GM18909 (cell line): ENCODE results near the gene OSBP2.

Experiments used
- ATAC-seq: cut with Tn5 transposase; IDR thresholded peaks from one replicate; pipeline ENCODE4 v1.9.1; 2021; ENCODE audit warnings: mild to moderate bottlenecking; ENCODE audit not compliant: unreplicated experiment, poor library complexity

Gene OSBP2

DNA sequence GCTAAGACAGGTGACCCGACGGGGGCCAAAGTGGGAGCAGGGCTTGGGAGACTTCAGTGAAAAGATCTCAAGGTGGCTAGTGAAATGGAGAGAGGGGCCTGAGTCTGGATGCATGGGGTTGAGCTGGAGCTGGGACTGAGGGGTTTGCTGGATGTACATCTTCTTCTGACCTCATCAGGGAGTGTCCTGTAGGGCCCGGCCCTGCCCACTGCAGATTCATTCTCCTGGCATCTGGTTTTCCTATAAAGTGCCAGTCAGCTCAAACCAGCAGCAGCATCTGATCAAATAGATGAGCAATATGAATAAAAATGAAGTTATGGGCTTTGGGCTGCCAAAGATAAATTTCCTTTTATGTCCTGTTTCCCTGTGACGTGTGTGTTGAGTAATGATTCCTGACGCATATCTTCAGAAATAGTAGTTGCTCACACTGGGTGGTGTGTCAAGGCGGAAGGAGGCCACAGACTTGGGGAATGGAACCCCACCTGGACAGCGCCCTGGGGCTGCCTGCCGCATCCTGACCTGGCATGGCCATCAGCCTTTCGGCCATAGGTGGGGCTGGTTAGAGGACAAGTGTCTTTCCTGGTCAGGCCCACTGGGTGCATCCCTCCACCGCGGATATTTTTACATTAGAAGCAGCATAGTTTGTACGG, 135.4 kb downstream of the OSBP2 start:
- ATAC-seq = no peak

DNA sequence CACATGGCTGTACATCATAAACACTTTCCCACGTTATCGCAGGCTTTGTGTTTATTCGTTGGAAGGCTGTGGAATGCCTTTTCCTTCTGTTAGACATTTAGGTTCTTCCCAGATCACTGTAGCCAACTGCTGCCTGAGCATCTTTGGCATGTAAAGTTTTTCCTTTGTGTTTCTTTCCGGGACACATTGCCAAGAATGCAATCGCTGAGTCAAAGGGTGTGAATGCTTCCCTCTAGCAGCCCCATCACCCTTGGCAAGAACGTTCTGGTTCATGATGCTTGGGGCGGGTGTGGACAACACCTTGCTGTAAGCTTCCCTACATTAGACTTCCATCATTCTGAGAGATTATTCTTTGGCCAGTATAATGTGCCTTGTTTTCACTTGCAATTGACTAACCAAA, 136.2 kb downstream of the OSBP2 start:
- ATAC-seq = no peak

DNA sequence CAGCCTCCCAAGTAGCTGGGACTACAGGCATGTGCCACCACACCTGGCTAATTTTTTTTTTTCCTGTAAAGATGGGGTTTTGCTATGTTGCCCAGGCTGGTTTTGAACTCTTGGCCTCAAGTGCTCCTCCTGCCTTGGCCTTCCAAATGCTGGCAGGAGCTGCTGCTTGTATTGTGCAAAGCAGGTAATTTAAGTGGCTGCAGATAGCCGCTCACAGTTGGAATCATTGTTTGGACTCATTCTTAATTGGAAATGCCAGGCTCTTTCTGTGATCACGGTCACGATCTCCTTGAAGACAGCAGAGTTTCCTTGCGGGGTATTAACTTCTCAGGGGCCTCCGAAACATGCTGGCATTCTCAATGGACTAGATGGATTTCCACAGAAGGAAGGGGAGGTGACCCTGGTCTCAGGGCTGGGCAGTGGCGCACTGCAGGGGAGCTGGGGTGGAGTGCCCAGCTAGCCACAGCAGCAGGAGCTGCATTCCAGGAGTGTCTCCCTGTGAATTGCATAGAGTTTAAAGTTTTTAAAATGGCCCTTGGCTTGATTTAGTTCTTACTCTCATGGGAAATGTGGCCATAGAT, 137.8 kb downstream of the OSBP2 start:
- no peak for ATAC-seq

DNA sequence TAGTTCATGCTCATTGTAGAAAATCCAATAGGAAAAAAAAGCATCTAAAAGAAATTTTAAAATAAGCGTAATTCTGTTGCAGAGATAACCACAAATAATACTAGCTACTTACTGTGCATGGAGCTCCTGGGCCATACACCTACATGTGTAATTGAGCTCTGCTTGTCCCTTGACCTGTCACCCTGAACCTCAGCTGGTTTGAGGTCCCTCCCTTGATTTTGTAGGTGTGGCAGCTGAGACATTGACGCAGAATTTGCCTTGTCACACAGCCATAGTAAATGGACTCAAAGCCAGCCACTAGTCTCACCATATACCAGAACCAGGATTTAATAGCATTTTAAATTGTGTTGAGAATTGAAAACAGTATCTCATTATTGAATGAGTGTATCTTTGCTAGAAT, 138.6 kb downstream of the OSBP2 start:
- no peak for ATAC-seq

DNA sequence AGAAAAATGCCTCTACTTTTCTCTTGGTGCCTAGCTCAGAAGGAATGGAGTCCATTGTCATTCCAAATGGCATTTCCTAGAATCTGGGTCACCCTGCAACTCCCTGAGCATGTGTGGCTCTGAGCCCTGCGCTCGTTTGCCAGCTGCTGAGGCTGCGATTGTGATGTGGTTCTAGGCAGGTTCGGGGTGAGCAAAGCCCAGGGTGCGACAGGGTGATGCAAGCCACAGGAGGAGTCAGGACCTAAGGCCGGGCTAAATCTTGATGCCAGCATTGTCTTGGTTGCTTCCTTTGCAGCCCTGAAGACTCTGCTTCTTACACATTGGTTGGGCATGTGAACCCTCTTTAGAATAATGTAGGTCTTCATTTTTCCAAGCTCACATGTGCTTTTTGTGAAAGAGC, 142.9 kb downstream of the OSBP2 start:
- ATAC-seq = no peak

DNA sequence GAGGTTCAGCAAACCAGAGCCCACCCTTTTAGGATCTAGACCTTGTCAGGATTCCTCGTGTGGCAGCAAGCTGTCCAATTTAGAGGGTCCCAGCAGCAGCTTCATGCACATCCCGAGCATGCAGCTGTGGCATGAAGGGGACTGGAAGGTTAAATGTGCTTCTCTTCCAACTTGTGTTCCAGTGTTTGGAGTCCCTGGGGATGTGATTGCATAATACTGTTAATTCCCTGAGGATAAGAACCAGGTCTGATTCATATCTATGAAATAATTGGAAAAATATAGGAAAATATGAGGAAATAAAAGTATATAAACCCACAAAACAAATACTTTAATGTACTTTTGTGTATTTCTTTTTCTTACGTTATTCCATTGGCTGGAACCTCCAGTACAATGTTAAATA, 143.4 kb downstream of the OSBP2 start:
- ATAC-seq = no peak

DNA sequence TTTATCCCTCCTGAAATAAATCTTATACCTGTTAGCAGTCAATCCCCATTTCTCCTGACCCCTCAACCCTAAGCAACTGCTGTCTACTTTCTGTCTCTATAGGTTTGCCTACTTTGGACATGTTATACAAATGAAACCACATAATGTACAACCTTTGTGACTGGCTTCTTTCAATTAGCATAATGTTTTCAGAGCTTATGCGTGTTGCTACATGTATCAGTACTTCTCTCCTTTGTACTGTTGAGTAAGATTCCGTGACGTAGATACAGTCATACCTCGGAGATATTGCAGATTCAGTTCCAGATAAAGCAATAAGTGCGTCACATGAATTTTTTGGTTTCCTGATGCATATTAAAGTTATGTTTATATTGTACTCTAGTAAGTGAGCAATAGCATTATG, 146.6 kb downstream of the OSBP2 start:
- no peak for ATAC-seq

DNA sequence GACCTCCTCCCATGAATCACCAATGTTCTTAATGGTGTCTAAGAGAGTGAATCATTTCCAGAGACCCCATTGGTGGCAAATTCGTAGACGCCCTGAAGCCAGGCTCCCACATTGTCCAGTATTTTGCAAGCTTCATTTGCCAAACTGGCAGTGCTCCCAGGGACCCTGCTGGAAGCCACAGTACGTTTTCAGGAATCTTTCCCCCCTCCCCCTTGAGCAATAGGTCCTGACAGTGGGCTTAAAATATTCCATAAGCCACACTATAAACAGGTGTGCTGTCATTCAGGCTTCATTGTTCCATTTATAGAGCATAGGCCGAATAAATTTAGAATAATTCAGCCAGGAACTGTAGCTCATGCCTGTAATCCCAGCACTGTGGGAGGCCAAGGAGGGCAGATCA, 148.6 kb downstream of the OSBP2 start:
- ATAC-seq = no peak

DNA sequence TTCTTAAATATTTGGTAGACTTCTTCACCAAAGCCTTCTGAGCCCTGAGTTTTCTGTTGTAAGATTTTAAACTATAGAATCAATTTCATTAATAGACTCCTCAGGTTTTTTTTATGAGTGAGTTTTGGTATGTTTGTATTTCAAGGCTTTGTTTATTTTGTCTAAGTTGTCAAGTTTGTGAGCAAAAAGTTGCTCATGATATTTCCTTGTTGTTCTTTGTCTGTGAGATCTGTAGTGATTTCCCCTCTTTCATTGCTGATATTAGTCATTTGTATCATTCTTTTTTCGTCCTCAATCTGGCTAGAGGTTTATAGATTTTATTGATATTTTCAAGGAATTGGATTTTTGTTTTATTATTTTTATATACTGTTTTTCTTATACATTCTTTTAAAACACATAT, 152.9 kb downstream of the OSBP2 start:
- ATAC-seq = no peak

DNA sequence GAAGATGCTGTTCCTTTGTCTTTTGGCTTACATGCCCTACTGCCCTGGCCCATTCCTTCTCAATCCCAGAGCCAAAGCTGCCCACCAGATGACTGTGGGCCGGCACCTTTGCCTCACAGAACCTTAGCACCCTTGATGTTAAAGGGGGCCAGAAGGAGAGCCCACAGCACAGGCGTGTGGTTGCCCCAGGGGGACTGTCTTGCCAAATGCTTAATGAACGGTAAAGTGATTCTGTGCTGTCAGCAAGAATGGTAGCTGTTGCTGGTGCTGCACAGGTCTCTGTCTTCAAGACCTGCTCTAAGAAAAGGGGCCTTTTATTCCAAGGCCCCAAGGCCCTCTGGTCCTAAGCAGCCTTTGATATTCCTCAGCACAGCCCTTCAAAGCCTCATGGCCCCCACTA, 160.6 kb downstream of the OSBP2 start:
- ATAC-seq = no peak

DNA sequence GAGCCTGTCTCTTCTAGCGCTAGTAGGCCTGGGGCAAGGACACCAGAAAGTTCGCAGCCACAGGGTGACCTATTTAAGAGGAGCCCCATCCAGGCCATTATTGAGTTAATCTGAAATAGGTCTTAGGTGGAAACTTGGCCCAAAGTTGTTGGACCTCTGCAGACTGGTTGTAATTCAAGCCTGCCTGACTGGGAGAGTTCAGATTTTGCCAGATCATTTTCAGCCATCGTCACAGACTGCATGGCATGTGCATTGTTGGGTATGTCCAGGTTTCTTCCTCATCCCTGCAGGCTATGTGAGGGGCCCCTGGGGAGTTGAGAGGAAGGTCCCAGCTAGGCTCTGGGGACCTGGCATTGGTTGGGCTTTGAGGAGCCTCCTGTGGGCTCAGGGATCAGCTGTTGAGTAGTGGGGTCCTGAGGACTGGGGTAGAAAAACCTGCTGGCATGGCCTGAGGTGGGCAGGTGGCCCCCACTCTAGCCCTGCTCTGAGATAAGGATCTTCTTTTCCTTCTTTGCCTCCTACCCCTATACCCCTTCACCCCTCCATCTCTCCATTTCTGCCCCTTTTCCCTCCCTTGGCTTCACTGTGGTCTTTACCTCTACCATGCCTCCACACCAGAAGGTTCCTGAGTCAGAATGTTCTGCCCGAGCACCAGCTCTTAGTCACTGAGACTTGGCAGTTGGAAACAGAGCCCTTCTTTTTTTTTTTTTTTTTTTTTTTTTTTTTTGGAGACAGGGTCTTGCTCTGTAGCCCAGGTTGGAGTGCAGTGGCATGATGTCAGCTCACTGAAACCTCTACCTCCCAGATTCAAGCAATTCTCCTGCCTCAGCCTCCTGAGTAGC, 161.2 kb downstream of the OSBP2 start:
- no peak for ATAC-seq

DNA sequence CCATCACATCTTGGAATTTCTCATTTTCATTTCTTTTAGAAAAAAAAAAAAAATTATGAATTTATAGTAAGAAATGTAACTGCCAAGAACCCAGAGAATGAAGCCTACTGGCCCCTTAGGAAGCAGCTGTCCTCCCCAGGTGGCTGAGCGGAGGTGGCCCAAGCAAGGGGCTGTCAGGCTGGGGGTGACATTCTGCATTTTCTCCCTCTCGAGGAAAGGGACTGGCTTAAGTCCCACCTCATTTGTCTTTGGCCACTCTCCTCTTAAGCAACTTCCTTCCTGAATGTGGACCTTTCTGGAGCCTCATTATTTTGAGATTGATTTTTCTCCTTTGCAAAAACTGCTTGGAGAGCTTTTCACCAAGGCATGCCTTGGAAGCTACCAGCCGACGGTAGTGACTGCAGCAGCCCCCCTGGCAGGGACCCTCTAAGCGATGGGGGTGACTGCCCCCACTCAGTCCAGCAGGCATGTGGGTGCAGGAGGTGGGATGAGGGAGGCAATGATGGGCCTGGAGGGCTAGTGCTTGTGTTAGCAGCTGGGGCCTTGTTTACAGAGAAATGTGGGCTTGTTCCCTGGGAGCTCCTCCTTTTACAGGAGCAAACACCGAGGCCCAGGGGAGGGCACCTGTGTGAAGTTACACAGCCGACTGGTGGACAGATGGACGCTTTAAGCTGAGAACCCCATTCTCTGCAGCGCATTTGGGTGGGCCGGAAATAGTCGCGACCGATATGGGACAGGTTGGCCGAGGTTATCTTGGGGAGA, 162.2 kb downstream of the OSBP2 start:
- no peak for ATAC-seq

DNA sequence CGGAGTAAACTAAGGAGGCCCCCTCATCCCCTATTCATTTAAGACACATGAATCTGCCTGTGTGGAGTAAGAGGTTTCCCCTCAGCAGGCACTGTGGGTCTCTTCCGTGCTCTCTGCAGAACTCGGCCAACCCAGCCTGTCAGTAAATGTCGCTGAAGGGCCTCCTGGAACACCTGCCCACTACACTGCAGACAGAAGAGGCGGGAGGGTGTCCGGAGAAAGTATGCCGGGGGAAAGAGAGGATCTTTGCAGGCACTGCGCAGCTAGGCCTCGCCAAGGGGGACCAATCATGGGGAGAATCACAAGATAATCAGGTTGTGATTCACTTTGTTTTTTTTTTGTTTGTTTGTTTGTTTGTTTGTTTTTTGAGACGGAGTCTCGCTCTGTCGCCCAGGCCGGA, 163.1 kb downstream of the OSBP2 start:
- no peak for ATAC-seq

DNA sequence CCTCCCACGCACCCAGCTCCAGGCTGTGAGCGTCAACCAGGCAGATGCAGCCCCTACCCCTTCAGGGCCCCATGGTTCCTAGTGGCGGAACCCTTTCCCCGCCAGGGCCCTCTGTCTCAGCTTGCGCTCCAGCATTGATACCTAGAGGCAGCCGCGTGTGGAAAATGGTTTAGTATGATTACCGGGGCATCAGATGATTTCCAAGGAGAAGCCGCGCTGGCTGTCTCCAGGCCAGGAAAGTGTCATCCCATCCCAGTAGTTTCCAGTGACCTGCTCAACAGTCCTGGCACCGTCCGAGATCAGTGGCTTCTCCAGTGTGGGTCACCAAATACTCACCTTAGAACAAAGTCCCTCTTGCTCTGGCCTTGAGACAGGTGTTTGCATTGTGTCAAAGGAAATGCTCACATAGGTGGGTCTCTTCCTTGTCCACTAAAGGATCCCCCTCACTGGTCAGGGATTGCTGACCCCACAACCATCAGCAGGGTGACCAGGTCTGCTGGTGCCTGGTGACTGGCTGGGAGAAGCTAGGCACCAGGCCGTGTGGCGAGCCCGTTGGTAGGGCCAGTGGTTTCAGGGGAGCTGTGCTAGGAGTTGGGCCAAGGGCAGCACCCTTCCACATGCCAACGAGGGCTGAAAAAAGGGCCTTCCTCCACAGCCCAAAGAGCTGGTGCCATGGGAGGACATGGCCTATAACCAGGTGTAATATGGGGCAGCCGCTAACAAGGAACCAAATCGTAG, 164.5 kb downstream of the OSBP2 start:
- no peak for ATAC-seq

DNA sequence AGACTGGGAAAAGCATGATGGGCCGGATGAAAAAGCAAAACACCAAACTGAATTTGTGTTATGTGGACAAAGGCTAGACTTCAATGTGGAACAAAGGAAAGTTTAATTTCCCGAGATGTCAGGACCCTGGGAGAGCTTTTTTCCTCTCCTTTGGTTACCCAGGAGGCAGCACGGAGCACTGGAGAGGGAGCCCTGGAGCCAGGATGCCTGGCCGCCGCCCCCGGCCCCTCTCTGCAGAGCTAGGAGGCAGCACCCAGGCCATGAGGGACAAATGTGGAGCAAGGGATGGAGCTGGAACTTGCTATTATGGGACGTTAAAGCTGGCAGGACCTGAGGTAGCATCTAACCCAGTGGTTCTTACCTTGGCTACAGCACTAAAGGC, 165.0 kb downstream of the OSBP2 start:
- ATAC-seq = no peak

DNA sequence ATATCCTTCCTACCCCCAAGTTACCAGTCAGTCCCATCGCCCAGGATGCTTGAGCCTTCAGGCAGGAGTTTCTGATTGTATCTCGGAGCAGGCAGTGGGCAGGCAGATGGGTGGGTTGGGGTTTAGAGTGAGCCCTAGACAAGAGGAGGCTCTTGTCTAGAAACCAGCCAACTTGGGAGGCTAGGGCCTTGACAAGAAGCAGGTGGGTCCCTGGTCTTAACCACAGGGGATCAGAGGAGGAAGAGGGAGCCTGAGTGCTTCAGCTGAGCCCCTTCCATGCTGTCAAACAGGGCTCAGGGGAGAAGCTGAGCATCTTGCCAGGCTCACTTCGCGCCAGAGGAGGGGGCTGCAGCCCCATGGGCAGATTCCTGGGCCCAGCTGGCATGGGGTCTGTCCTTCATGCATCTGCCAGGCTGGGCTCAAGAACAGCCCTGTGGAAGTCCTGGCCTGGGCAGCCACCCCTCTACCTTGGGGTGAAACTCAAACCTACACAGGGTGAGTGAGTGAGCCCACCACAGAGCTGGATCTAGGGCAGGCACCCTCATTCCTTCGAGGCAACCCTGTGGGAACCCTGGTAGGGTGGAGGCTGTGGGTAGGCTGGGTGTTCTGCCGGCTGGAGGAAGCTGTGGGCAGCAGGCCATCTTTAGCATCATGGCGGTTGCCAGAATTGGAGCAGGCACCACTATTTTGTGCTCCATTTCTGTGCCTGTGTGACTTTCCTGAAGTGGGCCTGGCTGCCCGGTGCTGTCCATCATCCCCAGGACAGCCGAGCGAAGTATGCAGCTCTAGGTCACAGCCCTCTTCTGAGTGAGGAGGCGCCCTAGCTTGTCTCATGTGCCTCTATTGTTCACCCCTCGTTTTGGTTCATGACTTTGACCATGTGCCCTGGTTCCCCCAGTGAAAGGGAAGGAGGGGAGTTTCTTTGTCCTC, 165.8 kb downstream of the OSBP2 start:
- ATAC-seq = no peak

DNA sequence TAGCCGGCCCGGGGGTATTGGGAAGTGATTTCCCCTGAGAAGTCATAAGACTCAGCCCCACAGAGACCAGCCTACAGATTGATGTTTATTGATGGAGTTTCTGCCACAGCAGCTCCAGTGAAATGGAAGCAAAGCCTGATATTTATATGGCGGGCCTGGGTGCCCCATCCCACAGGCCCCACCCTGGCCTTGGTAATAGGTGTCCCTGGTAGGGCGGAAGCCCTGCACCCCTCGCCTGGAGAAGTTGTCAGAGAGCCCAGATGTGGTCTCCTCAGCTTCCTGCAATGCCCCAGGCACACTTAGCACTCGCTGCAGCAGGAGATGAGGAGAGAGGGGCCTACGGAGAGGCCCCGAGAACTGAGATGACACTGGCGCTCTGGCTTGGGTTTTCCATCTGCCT, 166.5 kb downstream of the OSBP2 start:
- ATAC-seq = no peak

DNA sequence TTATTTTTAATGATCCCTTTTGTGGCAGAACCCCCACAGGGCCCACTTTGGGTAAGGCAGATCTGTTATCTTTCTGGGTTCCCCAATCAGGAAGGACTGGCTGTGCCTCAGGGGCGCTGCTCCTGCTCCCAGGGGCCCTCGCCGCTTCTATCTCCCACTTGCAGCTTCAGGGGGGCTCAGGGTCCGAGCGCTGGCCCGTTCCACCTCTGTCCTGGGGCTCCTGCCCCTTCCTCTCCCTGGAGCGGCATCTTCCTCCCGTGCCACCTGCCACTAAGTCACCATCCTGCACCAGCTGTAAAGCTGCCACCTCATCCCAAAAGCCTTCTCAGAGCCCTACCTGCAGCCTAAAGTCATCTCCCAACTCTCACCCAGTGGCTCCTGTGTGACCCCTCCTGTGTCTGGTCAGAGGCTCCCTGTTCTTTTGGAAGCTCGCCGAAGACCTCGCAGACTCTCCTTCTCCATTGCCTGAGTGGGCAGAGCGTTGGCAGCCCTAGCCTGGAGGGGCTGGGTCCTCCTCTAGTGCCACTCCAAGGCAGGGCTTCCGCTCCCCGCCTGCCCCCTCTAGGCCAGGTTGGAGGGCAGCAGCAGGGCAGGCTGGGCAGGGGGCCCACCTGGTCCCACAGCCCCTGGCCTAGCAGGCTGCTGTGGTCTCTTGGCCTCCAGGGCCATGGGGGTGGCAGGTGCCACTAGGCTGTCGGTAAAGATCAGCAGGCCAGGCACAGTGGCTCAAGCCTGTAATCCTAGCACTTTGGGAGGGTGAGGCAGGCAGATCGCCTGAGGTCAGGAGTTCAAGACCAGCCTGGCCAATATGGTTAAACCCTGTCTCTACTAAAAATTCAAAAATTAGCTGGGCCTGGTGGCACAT, 167.2 kb downstream of the OSBP2 start:
- no peak for ATAC-seq
